ENCODE results near the gene TMEM223.
A peak's percentile ranks its signal among the peaks of the same experiment; 100 is the strongest.

TMEM223 gene

GRCh38 chr11:62771144-62772021 is 20.4 kb downstream of the TMEM223 start, which contains the start of gene TAF6L (continued):
- TF ChIP-seq ZNF18 (tag by site-specific recombination; IDR thresholded peaks at IDR 0.05) (0 out of 2 replicates have a peak, but pooled peaks have one; percentile 69), ZNF548 (tag by site-specific recombination; IDR thresholded peaks at IDR 0.05) (no peak), IKZF3 (tag by site-specific recombination; IDR thresholded peaks at IDR 0.05) (peak; percentile 36), ZBTB10 (tag by site-specific recombination; IDR thresholded peaks at IDR 0.05) (peak; percentile 94), ZNF621 (tag by site-specific recombination; IDR thresholded peaks at IDR 0.05) (no peak), ZXDB (tag by site-specific recombination; IDR thresholded peaks at IDR 0.05) (peak; percentile 69; the same call in 1 of the 2 replicates), ZNF266 (tag by site-specific recombination; IDR thresholded peaks at IDR 0.05; ENCODE audit: low read depth) (no peak), ZNF639 (tag by site-specific recombination; IDR thresholded peaks at IDR 0.05) (no peak), TCF7L2 (IDR thresholded peaks at IDR 0.05; ENCODE audit: borderline replicate concordance, low read depth, low read length) (no peak), ZNF37A (tag by site-specific recombination; IDR thresholded peaks at IDR 0.05) (no peak), ZNF138 (tag by site-specific recombination; IDR thresholded peaks at IDR 0.05; ENCODE audit: borderline replicate concordance) (no peak), ZNF157 (tag by site-specific recombination; IDR thresholded peaks at IDR 0.05) (no peak), PBX3 (CRISPR knock-in tag; IDR thresholded peaks at IDR 0.05) (no peak), ZNF560 (tag by site-specific recombination; IDR thresholded peaks at IDR 0.05; ENCODE audit: borderline replicate concordance) (no peak), ZBTB26 (tag by site-specific recombination; optimal IDR thresholded peaks at IDR 0.05) (peak; percentile 83), ZNF26 (tag by site-specific recombination; IDR thresholded peaks at IDR 0.05) (no peak), ZNF239 (tag by site-specific recombination; IDR thresholded peaks at IDR 0.05) (no peak), ZNF148 (tag by site-specific recombination; IDR thresholded peaks at IDR 0.05; ENCODE audit: borderline replicate concordance) (no peak), ZNF677 (tag by site-specific recombination; IDR thresholded peaks at IDR 0.05) (no peak), GLIS2 (tag by site-specific recombination; IDR thresholded peaks at IDR 0.05) (peak; percentile 84), ZNF544 (tag by site-specific recombination; IDR thresholded peaks at IDR 0.05) (no peak), ZNF2 (tag by site-specific recombination; IDR thresholded peaks at IDR 0.05) (peak; percentile 41; the same call in 1 of the 2 replicates), ZNF76 (tag by site-specific recombination; IDR thresholded peaks at IDR 0.05; ENCODE audit: borderline replicate concordance, low read depth) (peak; percentile 37; the same call in 1 of the 2 replicates), KLF7 (tag by site-specific recombination; IDR thresholded peaks at IDR 0.05; ENCODE audit: borderline replicate concordance) (peak; percentile 69), SP3 (tag by site-specific recombination; IDR thresholded peaks at IDR 0.05) (peak; percentile 93)
